ENCODE results near the gene RNU4-1. TPM values are rescaled to one million over a fixed set of nuclear protein-coding genes. Genes with fewer than 3 reads are reported as not detected.

Gene RNU4-1
- total and polyA plus RNA-seq, 9 of the 15 experiments (the other 6 are each of a cell fraction or from before 2014, with no cell fraction given), result under 0.01 to 19,719 (median 3,563) TPM; not detected in 4

- TF ChIP-seq ZBTB26 (CRISPR knock-in tag; IDR thresholded peaks at IDR 0.05) (no peak), ZNF778 (CRISPR knock-in tag; IDR thresholded peaks at IDR 0.05) (no peak), TAF1 (IDR thresholded peaks at IDR 0.05; ENCODE audit: control insufficient read depth, extremely low read depth, insufficient read depth, low read length, severe bottlenecking) (no peak), RBBP5 (IDR thresholded peaks at IDR 0.05; ENCODE audit: borderline replicate concordance, insufficient read depth, low read length, poor library complexity, severe bottlenecking) (peak; percentile 46)
These were observed 701 bp downstream of the RNU4-1 start (continued) for GRCh38 chr12:120292411-120292660.

GRCh38 chr12:120290609-120291305, 2.3 kb downstream of the RNU4-1 start:
- H3K9me1 ChIP-seq (ENCODE audit: control insufficient read depth, insufficient read depth, low read length), result no peaks in the 10 kb centered on the region
- intact Hi-C loops (cut with micrococcal nuclease) (loop anchor here (1.0 to 10.0 kb wide), 2 partner anchors 62 to 176 kb away; partner anchors contain the start of gene RAB35), in situ Hi-C loops (cut with MboI) (no loop called here)
- peak overlapping the region; percentile 62 for H3K4me2 ChIP-seq (ENCODE audit: insufficient read depth, low read length)
- DNase-seq (ENCODE audit: extremely low read depth in 1 of 4, low spot score in 3 of 4), result peak in 2 of 4 experiments; percentile 29 to 30
- ATAC-seq, result peak; percentile 4
- POLR2A ChIA-PET, result interaction anchor here (0.5 to 7.2 kb wide), 86 partner anchors 9 to 1943 kb away, joined by 3 to 420 read pairs (median 5); partner anchors contain the start of genes BICDL1, COX6A1, DYNLL1 and GCN1
- H3K4me1 ChIP-seq (replicated peaks in 1 of 2; ENCODE audit: control insufficient read depth in 2 of 2, insufficient read depth in 2 of 2, low read length in 2 of 2), result peaks cover 8 to 18% of the 10 kb centered on the region in 2 experiments; a peak in 4 of 5 replicates
- peak overlapping the region; percentile 49 to 76; a peak in 3 of 4 replicates for H3K9ac ChIP-seq (ENCODE audit: insufficient read depth in 1 of 2, low read depth in 2 of 2, low read length in 2 of 2)
- peak; percentile 15 for FAIRE-seq
- no peaks in the 10 kb centered on the region for H3K36me3 ChIP-seq (ENCODE audit: control insufficient read depth, insufficient read depth, low read length)
- CTCF ChIA-PET (ENCODE audit: low intra/inter-chr PET ratio), result no interaction called here
- peak overlapping the region; percentile 63 for H3K27ac ChIP-seq (ENCODE audit: extremely low read depth, low read depth, low read length)
- H2AFZ ChIP-seq (ENCODE audit: low read depth, low read length), result peak overlapping the region; percentile 88
- no peaks in the 10 kb centered on the region for H3K27me3 ChIP-seq (ENCODE audit: control insufficient read depth in 2 of 2, insufficient read depth in 2 of 2, low read length in 2 of 2)
- H3K79me2 ChIP-seq (ENCODE audit: control insufficient read depth, insufficient read depth, low read length), result no peaks in the 10 kb centered on the region
- H3K9me3 ChIP-seq (replicated peaks; ENCODE audit: control insufficient read depth, insufficient read depth, low read depth, low read length), result no peaks in the 10 kb centered on the region
- no TSS peak for BruUV-seq (replicated peaks)
- 3% methylated on average over 21 of the region's 22 CpGs for WGBS (ENCODE audit: insufficient coverage, low coverage, missing lambda C conversion rate)
- peak overlapping the region; percentile 29 for H3K4me3 ChIP-seq
- no peaks in the 10 kb centered on the region for H4K20me1 ChIP-seq (replicated peaks; ENCODE audit: control insufficient read depth, insufficient read depth, low read length)
- TF ChIP-seq NCOA4 (IDR thresholded peaks at IDR 0.05; ENCODE audit: partially characterized antibody) (no peak), SMARCE1 (IDR thresholded peaks at IDR 0.05) (peak; percentile 40; the same call in 1 of the 2 replicates), ZBTB11 (CRISPR knock-in tag; IDR thresholded peaks at IDR 0.05) (peak in 1 of 3 experiments; percentile 44; a peak in 1 of 6 replicates), HDAC8 (tag; IDR thresholded peaks at IDR 0.05) (no peak), CEBPG (CRISPR knock-in tag; IDR thresholded peaks at IDR 0.05) (no peak), CEBPG (tag; conservative IDR thresholded peaks at IDR 0.05 in 1 of 2, IDR thresholded peaks at IDR 0.05 in 1 of 2) (peak; percentile 23 to 55; a peak in 2 of 4 replicates), ZNF224 (CRISPR knock-in tag; IDR thresholded peaks at IDR 0.05) (no peak), TEAD1 (CRISPR knock-in tag; IDR thresholded peaks at IDR 0.05) (0 out of 4 replicates have a peak, but pooled peaks of 1 of the 2 experiments have one; percentile 47), NCOR1 (IDR thresholded peaks at IDR 0.05) (no peak), PCBP1 (IDR thresholded peaks at IDR 0.05; ENCODE audit: low read depth, low read length, poor library complexity, severe bottlenecking) (no peak), CTBP1 (IDR thresholded peaks at IDR 0.05; ENCODE audit: borderline replicate concordance) (0 out of 2 replicates have a peak, but pooled peaks have one; percentile 17)
